GM21381 (cell line): ENCODE measurements around the gene CNGB1.
"Not testable (repeated sequence)": the region's sequence is repeated elsewhere in the genome, so short reads cannot be mapped to it uniquely, and the experiment has no call there.

ENCODE experiments used
- ATAC-seq: cut with Tn5 transposase; IDR thresholded peaks from one replicate; pipeline ENCODE4 v1.9.1; 2021; ENCODE audit warnings: mild to moderate bottlenecking, moderate library complexity; ENCODE audit not compliant: unreplicated experiment

CNGB1 gene

DNA sequence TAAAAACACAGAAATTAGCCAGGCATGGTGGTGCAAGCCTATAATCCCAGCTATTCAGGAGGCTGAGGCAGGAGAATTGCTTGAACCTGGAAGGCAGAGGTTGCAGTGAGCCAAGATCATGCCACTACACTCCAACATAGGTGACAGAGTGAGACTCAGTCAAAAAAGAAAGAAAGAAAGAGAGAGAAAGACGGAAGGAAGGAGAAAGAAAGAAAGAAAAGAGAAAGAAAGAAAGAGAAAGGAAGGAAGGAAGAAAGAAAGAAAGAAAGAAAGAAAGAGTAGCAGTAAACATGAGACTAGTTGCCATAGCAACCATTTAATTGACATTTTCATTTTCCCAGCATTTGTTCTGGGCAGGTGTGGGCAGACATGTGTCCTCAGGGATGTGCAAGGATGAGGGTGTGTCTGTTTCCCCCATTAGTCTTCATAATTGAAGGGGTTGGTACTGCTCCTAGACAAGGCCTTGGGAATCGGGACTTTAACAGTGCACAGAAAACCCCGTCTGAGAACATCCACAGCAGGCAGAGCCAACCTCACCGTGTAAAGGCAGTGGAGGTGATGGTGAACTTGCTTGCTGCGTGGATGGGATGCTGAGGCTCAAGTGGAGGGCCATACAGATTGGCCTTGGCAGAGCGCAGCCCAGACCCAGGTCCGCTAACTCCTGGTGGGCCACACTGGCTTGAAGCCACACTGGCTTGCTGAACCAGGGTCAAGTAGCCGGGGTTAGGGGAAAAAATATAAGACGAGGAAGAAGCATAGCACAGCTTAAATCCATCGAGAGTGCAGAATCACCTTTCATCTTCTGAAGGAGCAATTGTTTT is 133.4 kb downstream of the CNGB1 start:
- ATAC-seq = no peak

GRCh38 chr16:57835439-57835838 is 135.5 kb downstream of the CNGB1 start:
- not testable (repeated sequence) for ATAC-seq

- no peak for ATAC-seq
Measured at GRCh38 chr16:57834936-57835335, 136.0 kb downstream of the CNGB1 start.
